Astrocyte (in vitro differentiated cells and primary cell): ENCODE results near the gene TUBG1. TPM values are rescaled to one million over a fixed set of nuclear protein-coding genes. Genes with fewer than 3 reads are reported as not detected.

Experiments used
- DNase-seq: peaks from one replicate; pipeline ENCODE4 v3.0.0-alpha.2; 2010; ENCODE audit warnings: low read depth
- FAIRE-seq: peaks from 2 replicates; lab custom pipeline; 2011; peaks lifted over from hg19 to GRCh38; lab: Jason Lieb, UNC
- H2AFZ ChIP-seq: 2 replicates; pipeline ENCODE4 v1.6.0; 2012; ENCODE audit warnings: low read depth, low read length, inconsistent platforms
- H3K27ac ChIP-seq: 2 replicates; pipeline ENCODE4 v1.5.1; 2011; ENCODE audit warnings: low read depth, low read length, inconsistent platforms
- H3K27me3 ChIP-seq: 2 replicates; pipeline ENCODE4 v1.6.0; 2011; ENCODE audit warnings: low read length, inconsistent platforms; ENCODE audit not compliant: insufficient read depth
- H3K36me3 ChIP-seq: 2 replicates; pipeline ENCODE4 v1.5.1; 2011; ENCODE audit warnings: low read length, inconsistent platforms; ENCODE audit not compliant: insufficient read depth
- H3K4me1 ChIP-seq: 2 replicates; pipeline ENCODE4 v1.5.1; 2011; ENCODE audit warnings: low read length, inconsistent platforms; ENCODE audit not compliant: insufficient read depth
- H3K4me2 ChIP-seq: 2 replicates; pipeline ENCODE4 v1.6.0; 2012; ENCODE audit warnings: low read length, inconsistent platforms
- H3K4me3 ChIP-seq: 2 replicates; pipeline ENCODE4 v1.5.1; 2011; ENCODE audit warnings: low read depth, mild to moderate bottlenecking, low read length, inconsistent platforms; ENCODE audit not compliant: insufficient read depth
- H3K79me2 ChIP-seq: 2 replicates; pipeline ENCODE4 v1.6.0; 2012; ENCODE audit warnings: mild to moderate bottlenecking, low read length, inconsistent platforms; ENCODE audit not compliant: insufficient read depth
- H3K9ac ChIP-seq: 2 replicates; pipeline ENCODE4 v1.6.0; 2012; ENCODE audit warnings: mild to moderate bottlenecking, low read length, inconsistent platforms
- H3K9me3 ChIP-seq: 2 replicates; pipeline ENCODE4 v1.5.1; 2012; ENCODE audit warnings: low read depth, mild to moderate bottlenecking, low read length, inconsistent platforms; ENCODE audit not compliant: insufficient read depth
- H4K20me1 ChIP-seq: 2 replicates; pipeline ENCODE4 v1.6.0; 2012; ENCODE audit warnings: low read length, inconsistent platforms; ENCODE audit not compliant: insufficient read depth
- H3K27ac Mint-ChIP-seq: one replicate; pipeline ENCODE4 v1.8.0; 2021; ENCODE audit warnings: mild to moderate bottlenecking, mixed read lengths; ENCODE audit not compliant: unreplicated experiment
- H3K27me3 Mint-ChIP-seq: one replicate; pipeline ENCODE4 v1.8.0; 2021; ENCODE audit warnings: low read depth, mixed read lengths; ENCODE audit not compliant: unreplicated experiment
- H3K36me3 Mint-ChIP-seq: one replicate; pipeline ENCODE4 v1.8.0; 2021; ENCODE audit warnings: low read depth, mixed read lengths; ENCODE audit not compliant: unreplicated experiment
- H3K4me1 Mint-ChIP-seq: one replicate; pipeline ENCODE4 v1.8.0; 2021; ENCODE audit warnings: low read depth, mixed read lengths; ENCODE audit not compliant: unreplicated experiment
- H3K4me3 Mint-ChIP-seq: one replicate; pipeline ENCODE4 v1.8.0; 2021; ENCODE audit warnings: mild to moderate bottlenecking, moderate library complexity, mixed read lengths; ENCODE audit not compliant: unreplicated experiment
- H3K9me3 Mint-ChIP-seq: one replicate; pipeline ENCODE4 v1.8.0; 2021; ENCODE audit warnings: mild to moderate bottlenecking, mixed read lengths; ENCODE audit not compliant: unreplicated experiment
- CTCF ChIP-seq: IDR thresholded peaks from 2 replicates; pipeline ENCODE4 v1.5.1; 2011; ENCODE audit warnings: low read depth, mild to moderate bottlenecking, inconsistent platforms, low read length, moderate library complexity; ENCODE audit not compliant: insufficient read depth
- EZH2 ChIP-seq: IDR thresholded peaks from 2 replicates; pipeline ENCODE4 v1.6.1; 2012; ENCODE audit warnings: mild to moderate bottlenecking, low read length, inconsistent platforms; ENCODE audit not compliant: insufficient read depth
- total RNA-seq: library from RNA; stranded (reverse); gene quantifications from 2 replicates; pipeline ENCODE4 v1.2.1, GENCODE V29; 2021

The TUBG1 gene
- total RNA-seq, 1 donor from 2014 or later: 47.2 TPM

- H3K27me3 ChIP-seq: no peaks in the 10 kb centered on the region
- H3K9me3 ChIP-seq: no peaks in the 10 kb centered on the region
- peaks cover 6% of the 10 kb centered on the region for H3K4me1 ChIP-seq
- H3K9ac ChIP-seq: no peak overlapping the region
- H3K4me1 Mint-ChIP-seq: peaks cover under 1% of the 10 kb centered on the region
- no peaks in the 10 kb centered on the region for H3K27me3 Mint-ChIP-seq
- no peaks in the 10 kb centered on the region for H3K9me3 Mint-ChIP-seq
- peaks cover 9% of the 10 kb centered on the region for H3K79me2 ChIP-seq
- no peak for DNase-seq
- H3K27ac ChIP-seq: no peak overlapping the region
- peaks cover 11% of the 10 kb centered on the region for H4K20me1 ChIP-seq
- H3K36me3 Mint-ChIP-seq: peaks cover 9% of the 10 kb centered on the region
- H2AFZ ChIP-seq: no peak overlapping the region
- no peak for TF ChIP-seq EZH2
- TF ChIP-seq CTCF: no peak
- no peak for FAIRE-seq
- H3K4me3 ChIP-seq: no peak overlapping the region
- H3K4me2 ChIP-seq: no peak overlapping the region
- no peak overlapping the region for H3K27ac Mint-ChIP-seq
- H3K36me3 ChIP-seq: peaks cover 36% of the 10 kb centered on the region
- no peak overlapping the region for H3K4me3 Mint-ChIP-seq
Measured at GRCh38 chr17:42581744-42582270, 27.7 kb upstream of the TUBG1 start.

- no peaks in the 10 kb centered on the region for H3K9me3 Mint-ChIP-seq
- no peak overlapping the region for H3K4me3 ChIP-seq
- peaks cover 16% of the 10 kb centered on the region for H4K20me1 ChIP-seq
- H3K9ac ChIP-seq: no peak overlapping the region
- H3K4me1 ChIP-seq: no peaks in the 10 kb centered on the region
- no peak overlapping the region for H3K4me3 Mint-ChIP-seq
- no peaks in the 10 kb centered on the region for H3K79me2 ChIP-seq
- peaks cover 49% of the 10 kb centered on the region for H3K36me3 ChIP-seq
- H3K9me3 ChIP-seq: no peaks in the 10 kb centered on the region
- no peak for DNase-seq
- no peak overlapping the region for H2AFZ ChIP-seq
- no peak for FAIRE-seq
- no peaks in the 10 kb centered on the region for H3K27me3 ChIP-seq
- H3K27ac ChIP-seq: no peak overlapping the region
- peaks cover 12% of the 10 kb centered on the region for H3K36me3 Mint-ChIP-seq
- TF ChIP-seq CTCF: no peak
- no peak for TF ChIP-seq EZH2
- H3K4me2 ChIP-seq: no peak overlapping the region
- no peak overlapping the region for H3K27ac Mint-ChIP-seq
- H3K27me3 Mint-ChIP-seq: no peaks in the 10 kb centered on the region
- no peaks in the 10 kb centered on the region for H3K4me1 Mint-ChIP-seq
Measured at GRCh38 chr17:42584880-42585279, 24.6 kb upstream of the TUBG1 start.

DNA sequence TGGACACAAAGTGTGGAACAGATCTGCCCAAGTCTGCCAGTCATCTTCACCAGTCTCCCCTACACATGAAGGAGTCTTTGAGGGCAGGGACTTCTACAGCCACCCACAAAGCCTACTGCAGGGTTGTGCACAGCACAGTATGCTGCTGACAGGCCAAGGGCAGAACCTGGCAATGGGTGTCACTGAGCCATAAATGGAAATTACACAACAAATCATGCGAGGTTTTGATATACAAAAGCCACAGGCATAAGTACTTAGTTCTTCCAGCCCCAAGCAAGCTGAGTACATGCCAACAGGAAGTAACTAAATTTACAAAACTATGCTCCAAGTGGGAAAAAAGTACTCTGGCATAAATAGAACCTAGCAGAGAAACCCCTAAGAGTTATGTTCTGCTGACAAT, 24.1 kb upstream of the TUBG1 start:
- TF ChIP-seq EZH2: no peak
- TF ChIP-seq CTCF: no peak
- Histone ChIP-seq H3K4me2 (no peak overlapping the region), H3K27me3 (no peaks in the 10 kb centered on the region), H3K9me3 (no peaks in the 10 kb centered on the region), H4K20me1 (peaks cover 16% of the 10 kb centered on the region), H3K79me2 (no peaks in the 10 kb centered on the region), H2AFZ (no peak overlapping the region), H3K27ac (no peak overlapping the region), H3K9ac (no peak overlapping the region), H3K4me1 (no peaks in the 10 kb centered on the region), H3K36me3 (peaks cover 46% of the 10 kb centered on the region), H3K4me3 (no peak overlapping the region)
- no peaks in the 10 kb centered on the region for H3K4me1 Mint-ChIP-seq
- FAIRE-seq (no peak), DNase-seq (no peak)
- H3K36me3 Mint-ChIP-seq: peaks cover 16% of the 10 kb centered on the region
- H3K4me3 Mint-ChIP-seq: no peak overlapping the region
- no peaks in the 10 kb centered on the region for H3K9me3 Mint-ChIP-seq
- no peak overlapping the region for H3K27ac Mint-ChIP-seq
- H3K27me3 Mint-ChIP-seq: no peaks in the 10 kb centered on the region
